IMR-90 (cell line): ENCODE data around the gene EPHB1. TPM values are rescaled to one million over a fixed set of nuclear protein-coding genes. Genes with fewer than 3 reads are reported as not detected.

Experiments used
- ATAC-seq: fragments of 200-7000 bp; cut with Tn5 transposase; 2 replicates; pipeline ENCODE4 v1.9.1; 2020; ENCODE audit warnings: low read depth, mild to moderate bottlenecking, moderate library complexity
- BruUV-seq: library from RNA; stranded (reverse); fragments of 400-500 nt; replicated peaks from 2 replicates; lab custom pipeline; 2021; lab: Mats Ljungman, UMichigan
- CTCF ChIA-PET: fragments of 300-600 bp; formaldehyde crosslinking; extraction: SDS; loops from one replicate; lab custom pipeline; 2021; ENCODE audit warnings: antibody characterized with exemption; lab: Yijun Ruan, JAX
- POLR2A ChIA-PET: fragments of 300-600 bp; sonication (Branson Sonifier 250); formaldehyde crosslinking; loops from one replicate; lab custom pipeline; 2022; ENCODE audit warnings: antibody characterized with exemption; ENCODE audit not compliant: unreplicated experiment; lab: Charles Lee
- DNase-seq: peaks from one replicate; pipeline ENCODE4 v3.0.0; 2013
- H2AFZ ChIP-seq: replicated peaks from 2 replicates; pipeline ENCODE3; 2013; ENCODE audit warnings: low read length, mild to moderate bottlenecking; ENCODE audit not compliant: poor library complexity
- H2AK5ac ChIP-seq: 2 replicates; pipeline ENCODE4 v1.6.1; 2013; ENCODE audit warnings: low read depth, low read length, inconsistent platforms
- H2AK9ac ChIP-seq: replicated peaks from 2 replicates; pipeline ENCODE3; 2013; ENCODE audit warnings: mild to moderate bottlenecking, low read depth, low read length, moderate library complexity; ENCODE audit not compliant: poor library complexity
- H2BK120ac ChIP-seq: 2 replicates; pipeline ENCODE4 v1.6.1; 2013; ENCODE audit warnings: low read depth, low read length, inconsistent platforms
- H2BK15ac ChIP-seq: 3 replicates; pipeline ENCODE4 v1.6.1; 2013; ENCODE audit warnings: low read depth, low read length, inconsistent platforms
- H2BK20ac ChIP-seq: 2 replicates; pipeline ENCODE4 v1.6.1; 2013; ENCODE audit warnings: low read depth, mild to moderate bottlenecking, inconsistent platforms, low read length, moderate library complexity
- H2BK5ac ChIP-seq: 2 replicates; pipeline ENCODE4 v1.6.1; 2013; ENCODE audit warnings: mild to moderate bottlenecking, low read depth, low read length, inconsistent platforms; ENCODE audit not compliant: poor library complexity, severe bottlenecking
- H3K14ac ChIP-seq: replicated peaks from 2 replicates; pipeline ENCODE4 v1.6.1; 2013; ENCODE audit warnings: low read depth, low read length, inconsistent platforms
- H3K18ac ChIP-seq: 2 replicates; pipeline ENCODE4 v1.6.1; 2013; ENCODE audit warnings: low read depth, low read length, control low read depth
- H3K23ac ChIP-seq: 2 replicates; pipeline ENCODE4 v1.6.1; 2013; ENCODE audit warnings: low read depth, low read length, inconsistent platforms
- H3K27ac ChIP-seq: 2 replicates; pipeline ENCODE4 v1.5.1; 2013; ENCODE audit warnings: mild to moderate bottlenecking, control low read depth, low read length; ENCODE audit not compliant: insufficient read depth
- H3K27me3 ChIP-seq: 2 replicates; pipeline ENCODE4 v1.6.1; 2013; ENCODE audit warnings: low read length; ENCODE audit not compliant: control insufficient read depth, insufficient read depth
- H3K36me3 ChIP-seq: 2 replicates; pipeline ENCODE4 v1.6.1; 2013; ENCODE audit warnings: low read length, mixed read lengths; ENCODE audit not compliant: control insufficient read depth, insufficient read depth
- H3K4ac ChIP-seq: 2 replicates; pipeline ENCODE4 v1.6.1; 2013; ENCODE audit warnings: low read depth, low read length, inconsistent platforms
- H3K4me1 ChIP-seq: 2 replicates; pipeline ENCODE4 v1.6.1; 2013; ENCODE audit warnings: low read length, mixed read lengths; ENCODE audit not compliant: control insufficient read depth, insufficient read depth
- H3K4me2 ChIP-seq: 2 replicates; pipeline ENCODE4 v1.6.1; 2013; ENCODE audit warnings: low read depth, mild to moderate bottlenecking, control low read depth, low read length, moderate library complexity
- H3K4me3 ChIP-seq: 2 replicates; pipeline ENCODE4 v1.5.1; 2013; ENCODE audit warnings: low read depth, mild to moderate bottlenecking, control low read depth, low read length, moderate library complexity; ENCODE audit not compliant: insufficient read depth
- H3K56ac ChIP-seq: 2 replicates; pipeline ENCODE4 v1.6.1; 2013; ENCODE audit warnings: low read length, inconsistent platforms; ENCODE audit not compliant: insufficient read depth; ENCODE audit errors: extremely low read depth
- H3K79me1 ChIP-seq, 2 experiments: 2 replicates each; pipeline ENCODE4 v1.6.1; 2013; ENCODE audit warnings: low read length in 2 of 2, inconsistent platforms in 1 of 2, low read depth in 1 of 2
- H3K9ac ChIP-seq: 2 replicates; pipeline ENCODE4 v1.6.1; 2013; ENCODE audit warnings: low read depth, low read length, control low read depth
- H3K9me1 ChIP-seq: 2 replicates; pipeline ENCODE4 v1.6.1; 2013; ENCODE audit warnings: low read length, inconsistent platforms; ENCODE audit not compliant: insufficient read depth
- H3K9me3 ChIP-seq: 2 replicates; pipeline ENCODE4 v1.6.1; 2013; ENCODE audit warnings: low read length; ENCODE audit not compliant: control insufficient read depth, insufficient read depth
- H4K20me1 ChIP-seq: 2 replicates; pipeline ENCODE4 v1.6.1; 2013; ENCODE audit warnings: low read length, inconsistent platforms; ENCODE audit not compliant: insufficient read depth
- H4K5ac ChIP-seq: 2 replicates; pipeline ENCODE4 v1.6.1; 2013; ENCODE audit warnings: mild to moderate bottlenecking, low read depth, low read length, control low read depth
- H4K8ac ChIP-seq, 2 experiments: 2 replicates each; pipeline ENCODE4 v1.6.1; 2013; ENCODE audit warnings: low read depth in 2 of 2, low read length in 2 of 2, control low read depth in 1 of 2, inconsistent platforms in 1 of 2
- H4K91ac ChIP-seq: 2 replicates; pipeline ENCODE4 v1.6.1; 2013; ENCODE audit warnings: low read depth, low read length, inconsistent platforms; ENCODE audit not compliant: insufficient read depth
- BHLHE40 ChIP-seq: fragments of 150-350 bp; IDR thresholded peaks from 2 replicates; pipeline ENCODE4 v1.6.1; 2016; ENCODE audit warnings: mild to moderate bottlenecking, low read depth, low read length
- CEBPB ChIP-seq: IDR thresholded peaks from 2 replicates; pipeline ENCODE4 v1.6.1; 2012; ENCODE audit warnings: low read depth, low read length, improper control_type of control experiment
- CHD1 ChIP-seq: IDR thresholded peaks from 2 replicates; pipeline ENCODE4 v1.6.1; 2012; ENCODE audit warnings: low read depth, low read length, improper control_type of control experiment
- CTCF ChIP-seq: conservative IDR thresholded peaks from 2 replicates; pipeline ENCODE4 v1.5.1; 2012; ENCODE audit warnings: mild to moderate bottlenecking, low read depth, low read length, improper control_type of control experiment
- FOS ChIP-seq: fragments of 150-350 bp; IDR thresholded peaks from 2 replicates; pipeline ENCODE4 v1.6.1; 2016; ENCODE audit warnings: low read depth, low read length
- MAFK ChIP-seq: IDR thresholded peaks from 2 replicates; pipeline ENCODE4 v1.6.1; 2012; ENCODE audit warnings: low read depth, low read length, improper control_type of control experiment
- MAZ ChIP-seq: IDR thresholded peaks from 2 replicates; pipeline ENCODE4 v1.6.1; 2012; ENCODE audit warnings: low read depth, mild to moderate bottlenecking, low read length, improper control_type of control experiment, moderate library complexity, borderline replicate concordance
- MXI1 ChIP-seq: IDR thresholded peaks from 2 replicates; pipeline ENCODE4 v1.6.1; 2012; ENCODE audit warnings: low read depth, mild to moderate bottlenecking, low read length, moderate library complexity, borderline replicate concordance
- NFE2L2 ChIP-seq: fragments of 150-350 bp; IDR thresholded peaks from 2 replicates; pipeline ENCODE4 v1.6.1; 2016; ENCODE audit warnings: low read depth, mild to moderate bottlenecking, low read length
- POLR2A ChIP-seq: IDR thresholded peaks from 2 replicates; pipeline ENCODE4 v1.6.1; 2012; ENCODE audit warnings: mild to moderate bottlenecking, low read depth, low read length
- RAD21 ChIP-seq: IDR thresholded peaks from 2 replicates; pipeline ENCODE4 v1.6.1; 2012; ENCODE audit warnings: low read length, improper control_type of control experiment
- RCOR1 ChIP-seq: IDR thresholded peaks from 2 replicates; pipeline ENCODE4 v1.6.1; 2012; ENCODE audit warnings: mild to moderate bottlenecking, low read length, improper control_type of control experiment; ENCODE audit not compliant: insufficient replicate concordance
- RFX5 ChIP-seq: IDR thresholded peaks from 2 replicates; pipeline ENCODE4 v1.8.0; 2012; ENCODE audit warnings: low read depth, mild to moderate bottlenecking, low read length, moderate library complexity
- SMC3 ChIP-seq: fragments of 150-350 bp; IDR thresholded peaks from 2 replicates; pipeline ENCODE4 v1.6.1; 2016; ENCODE audit warnings: low read depth, mild to moderate bottlenecking, antibody characterized with exemption, low read length, moderate library complexity
- USF2 ChIP-seq: fragments of 150-350 bp; IDR thresholded peaks from 2 replicates; pipeline ENCODE4 v1.6.1; 2017; ENCODE audit warnings: mild to moderate bottlenecking, antibody characterized with exemption, low read length, low read depth
- WGBS, 2 experiments: methylation state at CpG; one replicate each; pipeline versions ENCODE4 v1.1.5 to v1.1.7; 2013; ENCODE audit warnings: missing lambda C conversion rate in 2 of 2; ENCODE audit not compliant: insufficient read length in 1 of 2; ENCODE audit errors: extremely low coverage in 2 of 2; 5-methylcytosine and 5-hydroxymethylcytosine counted together
- dilution Hi-C: fragments of 300-500 bp; cut with HindIII; formaldehyde crosslinking; loops from one replicate; pipeline ENCODE4 v1.14.3; 2018; ENCODE audit warnings: low sequenced_read_pairs; ENCODE audit not compliant: unreplicated experiment
- in situ Hi-C: fragments of 300-500 bp; cut with MboI; formaldehyde crosslinking; loops from 3 replicates; pipeline ENCODE4 v1.14.3; 2019; ENCODE audit warnings: low sequenced_read_pairs, inconsistent platforms, mixed read lengths
- intact Hi-C: fragments of 100-400 bp; cut with micrococcal nuclease; formaldehyde crosslinking; loops from 2 replicates; pipeline ENCODE4 v1.10.0; 2022
- polyA plus RNA-seq, 3 experiments: library from polyadenylated mRNA; depleted of rRNA; stranded (reverse); fragments of >200 nt; gene quantifications; 2 replicates each; pipeline ENCODE4 v1.2.3, GENCODE V29; 2012; ENCODE audit warnings: low replicate concordance in 1 of 3
- total RNA-seq: library from RNA; depleted of rRNA; stranded (reverse); fragments of >200 nt; gene quantifications from 2 replicates; pipeline ENCODE4 v1.2.3, GENCODE V29; 2012
- TF ChIP-seq, protein P1 (sequence below): fragments of 150-350 bp; IDR thresholded peaks from 2 replicates; pipeline ENCODE4 v1.6.1; 2016; ENCODE audit warnings: low read depth, mild to moderate bottlenecking, low read length, moderate library complexity, borderline replicate concordance

The EPHB1 gene
- total and polyA plus RNA-seq, 2 of the 4 experiments (the other 2 are of a cell fraction) = 0.17 to 0.36 TPM

DNA sequence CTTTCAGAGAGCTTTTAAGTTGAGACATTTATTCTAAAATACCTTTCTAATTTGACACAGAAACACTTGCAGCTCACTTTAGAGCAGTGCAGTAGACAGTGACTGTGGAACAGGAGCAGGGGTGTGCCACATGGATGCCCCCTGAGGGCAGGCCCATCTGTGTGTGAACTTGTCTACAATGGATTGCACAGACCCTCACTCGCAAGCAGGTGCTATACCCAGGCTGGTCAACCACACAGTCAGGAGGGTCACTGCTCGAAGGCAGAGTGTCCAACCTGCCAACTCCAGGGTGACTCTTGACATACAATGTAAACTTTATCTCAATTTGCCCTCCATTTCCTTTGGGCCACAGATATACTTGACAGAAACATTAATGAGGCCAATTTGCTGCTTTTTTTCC lies 437.2 kb downstream of the EPHB1 start:
- in situ Hi-C loops = no loop called here
- CTCF ChIA-PET = interaction anchor here (1.1 kb wide), 1 partner anchor 42 kb away, joined by 3 read pairs; no protein-coding TSS in a partner anchor
- POLR2A ChIA-PET = no interaction called here

More for the DNA sequence above, 437.2 kb downstream of the EPHB1 start:
- dilution Hi-C loops (no loop called here), intact Hi-C loops (no loop called here)
- Histone ChIP-seq H3K9ac (no peak overlapping the region), H2AK9ac (no peak overlapping the region), H3K36me3 (no peaks in the 10 kb centered on the region), H3K27ac (no peak overlapping the region), H2BK15ac (no peak overlapping the region), H4K5ac (no peak overlapping the region), H3K56ac (no peak overlapping the region), H3K4me2 (no peak overlapping the region), H2BK5ac (no peak overlapping the region), H4K20me1 (no peaks in the 10 kb centered on the region), H2BK120ac (no peak overlapping the region), H3K9me1 (no peaks in the 10 kb centered on the region), H3K4ac (no peak overlapping the region), H3K79me1 (no peaks in the 10 kb centered on the region), H2AFZ (no peak overlapping the region), H4K8ac (no peak overlapping the region), H3K4me1 (no peaks in the 10 kb centered on the region), H3K27me3 (no peaks in the 10 kb centered on the region), H4K91ac (no peak overlapping the region), H3K18ac (no peak overlapping the region), H3K14ac (no peak overlapping the region), H3K4me3 (no peak overlapping the region), H2AK5ac (no peak overlapping the region), H3K23ac (no peak overlapping the region), H2BK20ac (no peak overlapping the region), H3K9me3 (no peaks in the 10 kb centered on the region; the same call in 1 of the 2 replicates)
- BruUV-seq = no TSS peak
- no peak for DNase-seq
- 40% methylated on average over 1 of the region's 2 CpGs; no CpG with 5 or more reads in 1 of the 2 experiments for WGBS, 2 experiments
- no peak for TF ChIP-seq CHD1
- TF ChIP-seq RAD21 = no peak
- TF ChIP-seq BHLHE40 = no peak
- no peak for TF ChIP-seq RFX5
- TF ChIP-seq, protein P1, sequence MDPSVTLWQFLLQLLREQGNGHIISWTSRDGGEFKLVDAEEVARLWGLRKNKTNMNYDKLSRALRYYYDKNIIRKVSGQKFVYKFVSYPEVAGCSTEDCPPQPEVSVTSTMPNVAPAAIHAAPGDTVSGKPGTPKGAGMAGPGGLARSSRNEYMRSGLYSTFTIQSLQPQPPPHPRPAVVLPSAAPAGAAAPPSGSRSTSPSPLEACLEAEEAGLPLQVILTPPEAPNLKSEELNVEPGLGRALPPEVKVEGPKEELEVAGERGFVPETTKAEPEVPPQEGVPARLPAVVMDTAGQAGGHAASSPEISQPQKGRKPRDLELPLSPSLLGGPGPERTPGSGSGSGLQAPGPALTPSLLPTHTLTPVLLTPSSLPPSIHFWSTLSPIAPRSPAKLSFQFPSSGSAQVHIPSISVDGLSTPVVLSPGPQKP = no peak
- TF ChIP-seq CEBPB = no peak
- no peak for TF ChIP-seq FOS
- TF ChIP-seq MXI1 = no peak
- TF ChIP-seq RCOR1 = no peak
- TF ChIP-seq SMC3 = no peak
- TF ChIP-seq POLR2A = no peak
- TF ChIP-seq CTCF = no peak
- no peak for TF ChIP-seq USF2
- TF ChIP-seq NFE2L2 = no peak
- TF ChIP-seq MAZ = no peak
- TF ChIP-seq MAFK = no peak
- ATAC-seq = no peak
